ENCODE measurements around the gene GATA2.

Gene GATA2

GRCh38 chr3:128492671-128493569 is at the start of gene GATA2:
TSS of gene GATA2 (minus strand) at chr3:128493201. CDS start at chr3:128487031, 6,170 bp downstream.
- no peak for DNase-seq (ENCODE audit: low read depth, low spot score)

GRCh38 chr3:128541246-128541645 is 48.2 kb upstream of the GATA2 start:
- no peak for DNase-seq (ENCODE audit: low read depth, low spot score)

- no peak for DNase-seq (ENCODE audit: low read depth, low spot score)
Measured at GRCh38 chr3:128539376-128539775, 46.4 kb upstream of the GATA2 start.

DNA sequence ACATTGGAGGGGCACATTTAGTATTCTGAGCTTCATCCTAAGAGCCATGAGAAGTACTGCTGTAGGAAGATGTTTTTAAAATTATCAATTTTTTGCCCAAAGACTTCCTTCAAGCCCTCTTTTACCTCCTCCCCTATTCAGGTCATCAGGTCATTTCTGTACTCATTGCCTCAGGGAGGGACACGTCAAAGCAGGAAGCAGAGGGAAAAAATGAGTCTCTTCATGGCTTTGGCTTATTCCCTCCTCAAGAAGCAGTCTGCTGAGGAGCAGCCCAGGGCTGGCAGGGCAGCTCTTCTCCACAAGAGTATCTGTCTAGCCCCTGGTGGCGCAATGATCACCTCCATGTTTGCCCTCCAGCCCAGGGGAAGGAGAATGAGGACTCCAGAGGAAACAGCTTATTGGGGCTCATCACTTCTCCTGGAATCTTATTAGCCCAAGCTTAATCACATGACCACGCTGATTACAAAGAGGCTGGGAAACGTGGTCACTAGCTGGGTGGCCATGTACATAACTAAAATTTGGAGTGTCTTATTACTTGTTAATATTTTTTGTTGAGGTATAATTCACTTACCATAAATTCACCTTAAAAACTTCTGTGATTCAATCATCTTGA is 44.2 kb upstream of the GATA2 start:
- no peak for DNase-seq (ENCODE audit: low read depth, low spot score)

- no peak for DNase-seq (ENCODE audit: low read depth, low spot score)
Measured at GRCh38 chr3:128532012-128532983, 39.3 kb upstream of the GATA2 start.

GRCh38 chr3:128524374-128525299 is 31.6 kb upstream of the GATA2 start:
- no peak for DNase-seq (ENCODE audit: low read depth, low spot score)

GRCh38 chr3:128523591-128523990 is 30.6 kb upstream of the GATA2 start:
- no peak for DNase-seq (ENCODE audit: low read depth, low spot score)

GRCh38 chr3:128521715-128522114 is 28.7 kb upstream of the GATA2 start:
- no peak for DNase-seq (ENCODE audit: low read depth, low spot score)

GRCh38 chr3:128518587-128519490 is 25.8 kb upstream of the GATA2 start:
- DNase-seq (ENCODE audit: low read depth, low spot score): no peak

- no peak for DNase-seq (ENCODE audit: low read depth, low spot score)
Measured at GRCh38 chr3:128517648-128518047, 24.6 kb upstream of the GATA2 start.

GRCh38 chr3:128515967-128516366 is 23.0 kb upstream of the GATA2 start:
- DNase-seq (ENCODE audit: low read depth, low spot score): no peak

DNA sequence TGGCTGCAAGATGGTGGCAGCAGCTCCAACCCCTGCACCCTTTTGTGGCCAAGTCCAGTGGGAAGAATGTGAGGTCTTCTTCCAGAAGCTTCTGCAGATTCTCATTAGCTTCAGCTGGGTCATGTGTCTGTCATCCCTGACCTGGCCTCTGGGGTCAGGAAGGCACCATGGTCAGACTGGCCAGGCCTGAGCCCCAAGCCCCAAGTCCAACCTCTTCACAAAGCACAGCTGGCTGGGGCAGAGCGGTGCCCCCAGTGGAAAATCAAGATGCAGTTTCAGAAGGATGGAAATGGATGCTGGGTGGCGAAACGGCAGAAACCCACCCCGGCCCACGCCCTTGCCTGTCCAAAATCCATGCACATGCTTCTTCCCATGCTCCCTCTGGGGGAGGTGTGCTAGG is 15.9 kb upstream of the GATA2 start:
- no peak for DNase-seq (ENCODE audit: low read depth, low spot score)

- DNase-seq (ENCODE audit: low read depth, low spot score): no peak
Measured at GRCh38 chr3:128506754-128507153, 13.8 kb upstream of the GATA2 start.

GRCh38 chr3:128505771-128506170 is 12.8 kb upstream of the GATA2 start:
- no peak for DNase-seq (ENCODE audit: low read depth, low spot score)

DNA sequence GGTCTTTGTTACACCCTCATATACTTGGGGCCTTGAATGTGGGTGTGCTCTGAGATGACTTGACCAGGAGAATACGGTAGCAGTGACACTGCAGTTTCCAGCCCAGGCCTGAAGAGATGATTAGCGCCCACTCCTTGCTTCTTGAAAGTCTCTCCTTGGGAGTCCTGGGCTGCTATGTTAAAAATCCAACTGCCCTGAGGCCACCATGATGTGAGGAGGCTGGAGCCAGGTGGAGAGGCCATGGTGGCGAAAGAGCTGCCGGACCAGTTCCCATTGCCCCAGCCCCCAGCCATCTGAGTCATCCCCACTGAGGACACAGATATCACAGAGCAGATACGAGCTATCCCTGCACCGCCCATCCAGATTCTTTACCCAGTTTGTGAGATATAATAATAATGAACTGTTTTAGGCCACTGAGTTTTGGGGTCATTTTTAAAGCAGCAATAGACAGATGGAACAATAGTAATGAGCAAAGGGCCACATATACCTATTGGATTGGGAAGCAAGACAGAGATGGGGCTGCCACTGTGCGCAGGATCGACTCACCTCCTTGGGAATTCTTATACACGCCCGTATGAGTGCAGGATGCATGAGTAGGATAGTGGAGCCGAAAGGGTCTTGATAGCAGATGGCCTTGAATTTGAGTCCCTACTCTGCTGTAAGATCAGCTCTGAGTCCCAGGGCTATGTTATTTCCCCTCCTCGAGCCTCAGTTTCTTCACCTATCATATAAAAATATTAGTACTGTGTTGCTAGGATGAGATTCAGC is 12.1 kb upstream of the GATA2 start:
- no peak for DNase-seq (ENCODE audit: low read depth, low spot score)

DNA sequence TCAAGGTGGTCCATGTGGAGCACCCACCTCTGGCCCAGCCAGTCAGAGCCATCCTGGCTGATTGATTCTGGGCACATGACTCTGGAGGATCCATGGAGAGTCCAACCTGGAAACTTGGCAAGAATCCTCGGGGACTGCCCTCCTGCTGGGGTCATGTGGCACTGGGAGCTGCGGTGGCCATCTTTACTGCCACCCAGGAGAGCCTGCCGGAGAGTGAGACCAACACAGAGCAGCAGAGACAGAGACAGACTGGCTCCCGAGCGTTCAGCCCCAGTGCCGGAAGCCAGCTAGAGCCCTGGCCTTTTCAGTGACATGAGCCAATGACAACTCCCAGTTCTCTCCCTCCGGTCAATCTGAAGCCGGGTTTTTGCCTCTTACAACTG is 11.5 kb upstream of the GATA2 start:
- no peak for DNase-seq (ENCODE audit: low read depth, low spot score)

- no peak for DNase-seq (ENCODE audit: low read depth, low spot score)
Measured at GRCh38 chr3:128503751-128504532, 10.9 kb upstream of the GATA2 start.

GRCh38 chr3:128503164-128503651 is 10.2 kb upstream of the GATA2 start:
- no peak for DNase-seq (ENCODE audit: low read depth, low spot score)

Measured in smooth muscle cell of the brain vasculature (primary cell).